HFF-Myc (cell line): Measurements from ENCODE around the gene UBE4B.
"Not testable (repeated sequence)": the region's sequence is repeated elsewhere in the genome, so short reads cannot be mapped to it uniquely, and the experiment has no call there.

Experiments
- DNase-seq: peaks from one replicate; pipeline ENCODE4 v3.0.0-alpha.2; 2011; ENCODE audit warnings: low read depth; ENCODE audit errors: extremely low read depth
- H3K4me3 ChIP-seq: replicated peaks from 2 replicates; pipeline ENCODE4 v1.5.1; 2011; ENCODE audit warnings: low read depth, mild to moderate bottlenecking, control low read depth, low read length
- TF ChIP-seq, protein P1 (sequence below): IDR thresholded peaks from 2 replicates; pipeline ENCODE4 v1.5.1; 2012; ENCODE audit warnings: mild to moderate bottlenecking, low read depth, low read length, control low read depth; ENCODE audit errors: missing control alignments

Gene UBE4B

GRCh38 chr1:10020086-10020485 is 12.7 kb upstream of the UBE4B start:
- DNase-seq = no peak
- TF ChIP-seq, protein P1, sequence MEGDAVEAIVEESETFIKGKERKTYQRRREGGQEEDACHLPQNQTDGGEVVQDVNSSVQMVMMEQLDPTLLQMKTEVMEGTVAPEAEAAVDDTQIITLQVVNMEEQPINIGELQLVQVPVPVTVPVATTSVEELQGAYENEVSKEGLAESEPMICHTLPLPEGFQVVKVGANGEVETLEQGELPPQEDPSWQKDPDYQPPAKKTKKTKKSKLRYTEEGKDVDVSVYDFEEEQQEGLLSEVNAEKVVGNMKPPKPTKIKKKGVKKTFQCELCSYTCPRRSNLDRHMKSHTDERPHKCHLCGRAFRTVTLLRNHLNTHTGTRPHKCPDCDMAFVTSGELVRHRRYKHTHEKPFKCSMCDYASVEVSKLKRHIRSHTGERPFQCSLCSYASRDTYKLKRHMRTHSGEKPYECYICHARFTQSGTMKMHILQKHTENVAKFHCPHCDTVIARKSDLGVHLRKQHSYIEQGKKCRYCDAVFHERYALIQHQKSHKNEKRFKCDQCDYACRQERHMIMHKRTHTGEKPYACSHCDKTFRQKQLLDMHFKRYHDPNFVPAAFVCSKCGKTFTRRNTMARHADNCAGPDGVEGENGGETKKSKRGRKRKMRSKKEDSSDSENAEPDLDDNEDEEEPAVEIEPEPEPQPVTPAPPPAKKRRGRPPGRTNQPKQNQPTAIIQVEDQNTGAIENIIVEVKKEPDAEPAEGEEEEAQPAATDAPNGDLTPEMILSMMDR = no peak
- no peak overlapping the region for H3K4me3 ChIP-seq

GRCh38 chr1:10020678-10021077 is 12.1 kb upstream of the UBE4B start:
- DNase-seq, H3K4me3 ChIP-seq: not testable (repeated sequence)

GRCh38 chr1:10021992-10022391 is 10.8 kb upstream of the UBE4B start:
- H3K4me3 ChIP-seq, DNase-seq: not testable (repeated sequence)

GRCh38 chr1:10022656-10023055 is 10.1 kb upstream of the UBE4B start:
- DNase-seq = no peak
- TF ChIP-seq, protein P1 = no peak
- no peak overlapping the region for H3K4me3 ChIP-seq

GRCh38 chr1:10025354-10025753 is 7.4 kb upstream of the UBE4B start:
- TF ChIP-seq, protein P1 = no peak

DNA sequence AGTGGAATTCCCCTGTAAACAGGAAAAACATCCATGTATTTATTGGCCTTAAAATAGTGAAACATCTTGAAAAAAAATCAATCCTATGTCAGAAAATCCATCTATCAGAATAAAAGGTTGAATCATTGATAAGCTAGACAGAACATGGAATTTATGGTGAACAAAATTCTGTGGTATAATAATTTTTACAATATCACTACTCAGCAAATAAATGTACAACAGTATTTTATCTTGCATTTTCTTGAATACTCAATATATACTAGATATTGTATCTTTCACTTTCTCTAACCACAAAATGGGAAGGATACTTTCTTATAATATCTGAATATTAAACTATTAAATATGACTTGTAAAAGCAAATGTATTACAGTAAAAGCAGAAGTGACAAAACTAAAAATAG is 5.7 kb upstream of the UBE4B start:
- no peak for DNase-seq
- TF ChIP-seq, protein P1 = no peak
- no peak overlapping the region for H3K4me3 ChIP-seq

More at GRCh38 chr1:10025354-10025753, 7.4 kb upstream of the UBE4B start:
- DNase-seq = no peak
- no peak overlapping the region for H3K4me3 ChIP-seq

GRCh38 chr1:10028956-10029500 is 3.7 kb upstream of the UBE4B start:
- not testable (repeated sequence) for DNase-seq, H3K4me3 ChIP-seq

DNA sequence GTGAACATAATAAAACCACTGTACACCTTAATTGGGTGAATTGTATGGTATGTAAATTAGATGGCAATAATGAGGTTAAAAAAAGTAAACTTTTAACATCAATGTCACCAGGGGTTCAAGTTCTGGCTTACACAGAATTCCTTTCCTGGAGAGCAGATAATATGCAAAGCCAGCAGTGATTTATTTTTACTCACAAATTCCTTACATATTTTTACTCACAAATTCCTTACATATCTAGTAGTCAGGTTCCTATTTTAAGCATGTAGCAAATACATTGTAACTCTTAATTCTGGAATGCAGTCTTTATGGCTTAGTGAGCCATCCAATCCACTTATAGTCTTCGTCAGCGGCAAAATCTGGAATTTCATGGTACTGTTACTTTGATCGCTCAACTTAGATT is 1.3 kb upstream of the UBE4B start:
- no peak overlapping the region for H3K4me3 ChIP-seq
- no peak for DNase-seq
- TF ChIP-seq, protein P1 = no peak
